Thyroid gland (tissue), 4 donors: ENCODE measurements around the gene NXPE4. TPM values are rescaled to one million over a fixed set of nuclear protein-coding genes. Genes with fewer than 3 reads are reported as not detected.

ENCODE experiments used
- DNase-seq, 2 donors: peaks; one replicate each; pipeline ENCODE4 v3.0.0-alpha.2; 2019
- H3K27ac ChIP-seq, 3 donors: fragments of 200-600 bp; sonication (generic); 1 replicate in 2 of 3; 2 replicates in 1 of 3; pipeline ENCODE4 v1.5.1; 2016 to 2019; ENCODE audit warnings: mild to moderate bottlenecking in 1 of 3, moderate library complexity in 1 of 3
- H3K27me3 ChIP-seq: fragments of 200-600 bp; sonication (generic); one replicate; pipeline ENCODE4 v1.5.1; 2019
- H3K36me3 ChIP-seq, 2 donors: fragments of 200-600 bp; sonication (generic); one replicate each; pipeline ENCODE4 v1.5.1; 2016 to 2019
- H3K4me1 ChIP-seq, 2 donors: fragments of 200-600 bp; sonication (generic); one replicate each; pipeline ENCODE4 v1.5.1; 2017 to 2019
- H3K4me3 ChIP-seq, 3 donors: fragments of 200-600 bp; sonication (generic); replicated peaks in 1 of 3; 1 replicate in 2 of 3; 2 replicates in 1 of 3; pipeline ENCODE4 v1.5.1; 2016; ENCODE audit warnings: mild to moderate bottlenecking in 1 of 3
- H3K9me3 ChIP-seq: fragments of 200-600 bp; sonication (generic); one replicate; pipeline ENCODE4 v1.5.1; 2017
- CTCF ChIP-seq, 6 experiments: fragments of 200-600 bp in 3 of 6; fragments of 450-650 bp in 3 of 6; sonication (generic) in 3 of 6; IDR thresholded peaks; one replicate each; pipeline ENCODE4 v1.5.1; 2016 to 2019; ENCODE audit warnings: antibody characterized with exemption in 6 of 6, mild to moderate bottlenecking in 2 of 6, inconsistent platforms in 1 of 6, moderate library complexity in 1 of 6
- POLR2A ChIP-seq, 2 donors: fragments of 450-650 bp; IDR thresholded peaks; one replicate each; pipeline ENCODE4 v1.6.1; 2017; ENCODE audit warnings: antibody characterized with exemption in 2 of 2, mild to moderate bottlenecking in 2 of 2, moderate library complexity in 1 of 2
- WGBS, 2 donors: methylation state at CpG; one replicate each; pipeline ENCODE4 v1.1.5; 2017; 5-methylcytosine and 5-hydroxymethylcytosine counted together
- intact Hi-C: fragments of 100-400 bp; cut with DNase I; formaldehyde crosslinking; loops from one replicate; pipeline ENCODE4 v1.15.1; 2023
- total RNA-seq, 4 donors: library from RNA; depleted of rRNA; stranded (reverse); fragments of >200 nt; gene quantifications; one replicate each; pipeline ENCODE4 v1.2.3, GENCODE V29; 2016

NXPE4 gene
- total RNA-seq, 4 donors from 2014 or later = not detected

DNA sequence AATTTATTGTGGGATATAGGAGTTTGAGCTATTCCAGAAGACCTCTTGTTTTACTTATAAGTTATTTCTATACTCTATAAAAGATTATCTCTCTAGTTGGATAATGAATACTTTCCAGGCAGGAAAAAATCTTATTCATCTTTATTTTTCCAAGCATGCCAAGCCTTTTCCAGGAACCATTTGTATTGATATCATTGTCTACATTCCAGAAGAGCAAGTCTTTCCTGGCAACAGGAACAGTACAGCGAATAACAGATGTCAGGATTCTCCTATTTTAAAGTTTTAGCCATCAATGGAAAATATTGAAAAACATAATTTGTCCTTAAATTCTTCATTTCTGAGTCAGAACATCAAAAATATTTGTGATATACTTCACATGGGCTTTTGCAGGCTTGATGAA, 30.8 kb downstream of the NXPE4 start:
- H3K27me3 ChIP-seq = no peaks in the 10 kb centered on the region
- no peaks in the 10 kb centered on the region for H3K9me3 ChIP-seq
- TF ChIP-seq POLR2A (IDR thresholded peaks at IDR 0.05) = no peak
- no peak for TF ChIP-seq CTCF (IDR thresholded peaks at IDR 0.05)
- H3K4me1 ChIP-seq = no peaks in the 10 kb centered on the region
- intact Hi-C loops = no loop called here
- H3K4me3 ChIP-seq = no peak overlapping the region
- DNase-seq = no peak
- 71 to 83% methylated on average over 1 of the region's 1 CpG for WGBS, 2 donors
- no peaks in the 10 kb centered on the region for H3K36me3 ChIP-seq
- H3K27ac ChIP-seq = no peak overlapping the region

DNA sequence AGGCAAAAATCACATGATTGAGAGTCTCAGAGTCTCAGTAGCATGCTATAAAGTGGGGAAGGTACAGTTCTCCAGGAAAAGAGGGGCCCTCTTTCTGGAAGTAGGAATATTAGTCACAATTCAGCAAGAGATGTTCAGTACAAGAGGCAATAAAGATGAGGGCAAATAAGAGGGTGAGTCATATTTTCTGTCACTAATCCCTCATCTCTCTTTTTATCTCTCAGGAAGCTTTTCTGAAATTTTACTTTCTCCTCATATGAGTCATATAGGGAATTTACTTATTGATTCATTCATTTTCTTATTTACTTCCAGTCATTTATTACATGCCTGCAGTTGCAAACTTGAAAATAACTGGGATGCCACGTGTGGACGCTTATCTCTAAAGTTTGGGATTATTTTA, 32.5 kb downstream of the NXPE4 start:
- intact Hi-C loops = no loop called here
- Histone ChIP-seq H3K4me1 (no peaks in the 10 kb centered on the region), H3K27ac (no peak overlapping the region), H3K4me3 (no peak overlapping the region), H3K9me3 (no peaks in the 10 kb centered on the region), H3K36me3 (no peaks in the 10 kb centered on the region), H3K27me3 (no peaks in the 10 kb centered on the region)
- DNase-seq = no peak
- 83 to 87% methylated on average over 2 of the region's 2 CpGs for WGBS, 2 donors
- TF ChIP-seq POLR2A (IDR thresholded peaks at IDR 0.05) = no peak
- no peak for TF ChIP-seq CTCF (IDR thresholded peaks at IDR 0.05)

- intact Hi-C loops = no loop called here
- Histone ChIP-seq H3K9me3 (no peaks in the 10 kb centered on the region), H3K4me3 (no peak overlapping the region), H3K27ac (no peak overlapping the region), H3K27me3 (no peaks in the 10 kb centered on the region), H3K4me1 (no peaks in the 10 kb centered on the region), H3K36me3 (no peaks in the 10 kb centered on the region)
- TF ChIP-seq POLR2A (IDR thresholded peaks at IDR 0.05) (no peak), CTCF (IDR thresholded peaks at IDR 0.05) (no peak)
- DNase-seq = no peak
- WGBS, 2 donors = 54 to 58% methylated on average over 3 of the region's 3 CpGs
These were observed 33.2 kb downstream of the NXPE4 start for GRCh38 chr11:114562166-114562916.

- Histone ChIP-seq H3K4me3 (no peak within 1 kb of the TSS), H3K9me3 (no peaks in the 10 kb centered on the region), H3K36me3 (no peaks in the 10 kb centered on the region), H3K4me1 (no peaks in the 10 kb centered on the region), H3K27me3 (no peaks in the 10 kb centered on the region), H3K27ac (no peak within 1 kb of the TSS)
- no peak for TF ChIP-seq CTCF (IDR thresholded peaks at IDR 0.05)
- no peak for TF ChIP-seq POLR2A (IDR thresholded peaks at IDR 0.05)
- WGBS, 2 donors = 67% methylated on average over 4 of the region's 4 CpGs
- DNase-seq = no peak
- intact Hi-C loops = no loop called here
These were observed 35.9 kb downstream of the NXPE4 start, which contains the start of gene NXPE1 for GRCh38 chr11:114559425-114560310. Gene NXPE1 (minus strand): TSS chr11:114559881. CDS start chr11:114551201, 8,680 bp downstream.

DNA sequence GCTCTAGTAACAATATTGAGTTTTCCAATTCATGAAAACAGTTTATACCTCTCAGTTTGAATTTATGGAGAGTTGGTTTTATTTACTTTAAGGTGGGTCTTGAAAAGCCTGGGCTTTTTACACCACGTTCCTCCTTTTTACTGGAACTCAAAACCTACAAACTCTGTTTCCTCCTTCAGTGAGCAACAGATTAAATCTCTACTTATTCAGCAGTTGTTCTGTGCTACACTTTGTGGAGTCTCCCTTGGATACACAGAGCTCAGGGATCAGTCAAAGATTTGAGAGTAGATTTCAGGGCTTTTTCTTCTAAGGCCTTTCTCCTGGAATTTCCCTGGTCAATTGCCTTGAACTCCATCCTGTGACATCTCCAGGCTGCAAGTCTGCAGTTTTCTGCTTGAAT, 39.5 kb downstream of the NXPE4 start:
- intact Hi-C loops = no loop called here
- H3K36me3 ChIP-seq = no peaks in the 10 kb centered on the region
- no peak overlapping the region for H3K27ac ChIP-seq
- no peaks in the 10 kb centered on the region for H3K4me1 ChIP-seq
- H3K9me3 ChIP-seq = no peaks in the 10 kb centered on the region
- DNase-seq = no peak
- H3K27me3 ChIP-seq = no peaks in the 10 kb centered on the region
- WGBS, 2 donors = 43 to 51% methylated on average over 1 of the region's 1 CpG
- no peak for TF ChIP-seq CTCF (IDR thresholded peaks at IDR 0.05)
- TF ChIP-seq POLR2A (IDR thresholded peaks at IDR 0.05) = no peak
- no peak overlapping the region for H3K4me3 ChIP-seq
